ENCODE data around the gene RUSC2.

GRCh38 chr9:35495984-35496383 lies 6.1 kb downstream of the RUSC2 start:
- TF ChIP-seq CTCF (IDR thresholded peaks at IDR 0.05 in 2 of 3, conservative IDR thresholded peaks at IDR 0.05 in 1 of 3; ENCODE audit: borderline replicate concordance in 1 of 3, insufficient read depth in 1 of 3, low read depth in 2 of 3, low read length in 2 of 3): no peak
- no peak for TF ChIP-seq ATF3 (IDR thresholded peaks at IDR 0.05)
- TF ChIP-seq EZH2 (IDR thresholded peaks at IDR 0.05): no peak
- TF ChIP-seq YY1 (IDR thresholded peaks at IDR 0.05; ENCODE audit: extremely low read depth, insufficient replicate concordance, low read depth, low read length): no peak
- no peak for TF ChIP-seq SRF (IDR thresholded peaks at IDR 0.05; ENCODE audit: low read depth)

Data from HCT116 (cell line).